Measurements from ENCODE around the gene BTBD17.

The BTBD17 gene

GRCh38 chr17:74326506-74326905, 35.2 kb downstream of the BTBD17 start:
- Histone ChIP-seq H3K9me2 (replicated peaks; ENCODE audit: low read depth, low read length) (no peaks in the 10 kb centered on the region), H3K4me3 (ENCODE audit: low read length, poor library complexity, severe bottlenecking) (no peak overlapping the region), H3K9me3 (ENCODE audit: insufficient read depth, low read depth, low read length) (no peaks in the 10 kb centered on the region), H3K4me1 (ENCODE audit: insufficient read depth, low read length, poor library complexity, severe bottlenecking) (no peaks in the 10 kb centered on the region), H3F3A (ENCODE audit: low read depth) (no peaks in the 10 kb centered on the region), H4K20me1 (ENCODE audit: insufficient read depth, low read length, poor library complexity, severe bottlenecking) (no peaks in the 10 kb centered on the region), H3K27me3 (ENCODE audit: insufficient read depth, low read length, poor library complexity, severe bottlenecking) (no peaks in the 10 kb centered on the region), H3K4me2 (ENCODE audit: low read depth, low read length, poor library complexity, severe bottlenecking) (no peak overlapping the region), H3K79me2 (ENCODE audit: insufficient read depth, low read length) (no peaks in the 10 kb centered on the region), H3K9ac (ENCODE audit: low read depth, low read length, poor library complexity, severe bottlenecking) (no peak overlapping the region), H3K36me3 (ENCODE audit: insufficient read depth, low read length) (no peaks in the 10 kb centered on the region), H2AFZ (ENCODE audit: low read length) (no peak overlapping the region)
- TF ChIP-seq EZH2phosphoT487 (IDR thresholded peaks at IDR 0.05; ENCODE audit: borderline replicate concordance), result no peak

- Histone ChIP-seq H2AFZ (ENCODE audit: low read length) (no peak within 1 kb of the TSS), H3K27me3 (ENCODE audit: insufficient read depth, low read length, poor library complexity, severe bottlenecking) (no peaks in the 10 kb centered on the region), H3K36me3 (ENCODE audit: insufficient read depth, low read length) (no peaks in the 10 kb centered on the region), H3K79me2 (ENCODE audit: insufficient read depth, low read length) (no peaks in the 10 kb centered on the region), H3K9me2 (replicated peaks; ENCODE audit: low read depth, low read length) (no peaks in the 10 kb centered on the region), H3K4me3 (ENCODE audit: low read length, poor library complexity, severe bottlenecking) (no peak within 1 kb of the TSS), H3K9me3 (ENCODE audit: insufficient read depth, low read depth, low read length) (no peaks in the 10 kb centered on the region), H3F3A (ENCODE audit: low read depth) (no peaks in the 10 kb centered on the region), H3K4me1 (ENCODE audit: insufficient read depth, low read length, poor library complexity, severe bottlenecking) (no peaks in the 10 kb centered on the region), H3K9ac (ENCODE audit: low read depth, low read length, poor library complexity, severe bottlenecking) (no peak within 1 kb of the TSS), H3K4me2 (ENCODE audit: low read depth, low read length, poor library complexity, severe bottlenecking) (no peak within 1 kb of the TSS), H4K20me1 (ENCODE audit: insufficient read depth, low read length, poor library complexity, severe bottlenecking) (no peaks in the 10 kb centered on the region)
- TF ChIP-seq EZH2phosphoT487 (IDR thresholded peaks at IDR 0.05; ENCODE audit: borderline replicate concordance) (no peak), CTCF (conservative IDR thresholded peaks at IDR 0.05; ENCODE audit: low read length) (no peak)
Observed at GRCh38 chr17:74325743-74326379, 35.8 kb downstream of the BTBD17 start, which contains the start of gene KIF19. TSS of gene KIF19 (plus strand) at chr17:74326226. CDS start at chr17:74326350, 124 bp downstream.

DNA sequence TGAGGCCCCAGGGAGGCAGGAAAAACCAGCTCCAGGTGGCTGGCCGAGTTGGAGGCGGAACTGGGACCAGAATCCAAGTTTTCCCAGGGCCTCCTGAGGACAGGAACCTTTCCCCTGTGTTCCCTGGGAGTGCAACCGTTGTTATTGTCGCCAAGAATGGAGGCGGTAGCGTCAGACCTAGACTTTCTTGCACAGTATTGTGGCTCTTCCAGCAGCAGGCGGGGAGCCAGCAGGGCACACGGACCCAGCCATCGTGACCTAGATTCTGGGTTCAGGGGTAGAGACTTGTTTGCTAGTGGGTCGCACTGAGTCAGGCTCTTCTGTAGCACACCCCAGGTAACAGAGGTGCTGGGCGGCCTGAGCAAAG, 36.3 kb downstream of the BTBD17 start:
- Histone ChIP-seq H2AFZ (ENCODE audit: low read length) (no peak overlapping the region), H3K4me1 (ENCODE audit: insufficient read depth, low read length, poor library complexity, severe bottlenecking) (no peaks in the 10 kb centered on the region), H3K27me3 (ENCODE audit: insufficient read depth, low read length, poor library complexity, severe bottlenecking) (no peaks in the 10 kb centered on the region), H3K9me2 (replicated peaks; ENCODE audit: low read depth, low read length) (no peaks in the 10 kb centered on the region), H3F3A (ENCODE audit: low read depth) (no peaks in the 10 kb centered on the region), H3K79me2 (ENCODE audit: insufficient read depth, low read length) (no peaks in the 10 kb centered on the region), H3K36me3 (ENCODE audit: insufficient read depth, low read length) (no peaks in the 10 kb centered on the region), H3K9ac (ENCODE audit: low read depth, low read length, poor library complexity, severe bottlenecking) (no peak overlapping the region), H3K9me3 (ENCODE audit: insufficient read depth, low read depth, low read length) (no peaks in the 10 kb centered on the region), H4K20me1 (ENCODE audit: insufficient read depth, low read length, poor library complexity, severe bottlenecking) (no peaks in the 10 kb centered on the region), H3K4me3 (ENCODE audit: low read length, poor library complexity, severe bottlenecking) (no peak overlapping the region), H3K4me2 (ENCODE audit: low read depth, low read length, poor library complexity, severe bottlenecking) (no peak overlapping the region)
- TF ChIP-seq EZH2phosphoT487 (IDR thresholded peaks at IDR 0.05; ENCODE audit: borderline replicate concordance) (no peak), CTCF (conservative IDR thresholded peaks at IDR 0.05; ENCODE audit: low read length) (no peak)

DNA sequence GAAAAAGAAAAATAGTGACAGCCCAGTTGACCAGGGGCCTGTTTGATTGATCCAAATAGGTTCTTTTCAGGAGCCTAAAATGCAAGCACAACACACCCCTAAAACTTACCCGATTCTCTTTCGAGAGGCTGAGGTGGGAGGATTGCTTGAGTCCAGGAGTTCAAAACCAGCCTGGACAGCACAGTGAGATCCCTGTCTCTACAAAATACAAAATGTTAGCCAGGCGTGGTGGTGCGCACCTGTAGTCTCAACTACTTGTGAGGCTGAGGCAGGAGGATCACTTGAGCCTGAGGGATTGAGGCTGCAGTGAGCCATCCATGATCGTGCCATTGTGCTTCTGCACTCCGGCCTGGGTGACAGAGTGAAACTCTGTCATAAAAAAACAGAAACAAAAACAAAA, 37.1 kb downstream of the BTBD17 start:
- H3K27me3 ChIP-seq (ENCODE audit: insufficient read depth, low read length, poor library complexity, severe bottlenecking), result no peaks in the 10 kb centered on the region
- no peaks in the 10 kb centered on the region for H4K20me1 ChIP-seq (ENCODE audit: insufficient read depth, low read length, poor library complexity, severe bottlenecking)
- H3K4me2 ChIP-seq (ENCODE audit: low read depth, low read length, poor library complexity, severe bottlenecking), result no peak overlapping the region
- TF ChIP-seq CTCF (conservative IDR thresholded peaks at IDR 0.05; ENCODE audit: low read length) (no peak), EZH2phosphoT487 (IDR thresholded peaks at IDR 0.05; ENCODE audit: borderline replicate concordance) (no peak)
- no peaks in the 10 kb centered on the region for H3K9me3 ChIP-seq (ENCODE audit: insufficient read depth, low read depth, low read length)
- H3K79me2 ChIP-seq (ENCODE audit: insufficient read depth, low read length), result no peaks in the 10 kb centered on the region
- no peak overlapping the region for H2AFZ ChIP-seq (ENCODE audit: low read length)
- H3K9me2 ChIP-seq (replicated peaks; ENCODE audit: low read depth, low read length), result no peaks in the 10 kb centered on the region
- no peaks in the 10 kb centered on the region for H3K36me3 ChIP-seq (ENCODE audit: insufficient read depth, low read length)
- no peak overlapping the region for H3K9ac ChIP-seq (ENCODE audit: low read depth, low read length, poor library complexity, severe bottlenecking)
- no peaks in the 10 kb centered on the region for H3K4me1 ChIP-seq (ENCODE audit: insufficient read depth, low read length, poor library complexity, severe bottlenecking)
- no peaks in the 10 kb centered on the region for H3F3A ChIP-seq (ENCODE audit: low read depth)
- no peak overlapping the region for H3K4me3 ChIP-seq (ENCODE audit: low read length, poor library complexity, severe bottlenecking)

Measured in Loucy (cell line).